Measurements from ENCODE around the gene ESRRB.
A peak's percentile ranks its signal among the peaks of the same experiment; 100 is the strongest.

The ESRRB gene

DNA sequence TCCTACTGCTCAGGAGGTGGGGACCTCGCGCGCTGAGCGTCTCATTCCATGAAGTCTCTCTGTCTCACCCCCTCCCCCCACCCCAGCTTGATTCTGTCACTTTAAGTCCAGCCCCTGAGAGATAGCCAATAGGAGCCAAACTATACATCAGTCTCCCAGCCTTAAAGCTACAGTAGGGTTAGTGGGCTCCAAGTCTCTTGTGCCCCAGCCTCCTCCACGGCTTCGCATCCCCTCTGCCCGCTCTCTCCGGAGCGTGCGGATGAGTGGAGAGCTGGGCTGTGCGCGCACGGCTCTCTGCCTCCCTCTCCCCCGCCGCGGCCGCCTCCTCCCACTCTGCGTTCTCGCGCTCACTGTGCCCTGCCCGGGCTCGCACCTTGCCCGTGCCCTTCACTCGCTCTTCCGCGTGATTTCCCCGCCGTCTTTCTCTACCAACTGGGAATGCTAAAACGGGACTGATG, at the start of gene ESRRB:
Gene ESRRB, plus strand, starts transcription at position 191 of the 458 bp plus-strand sequence. Its CDS starts 265 bp downstream, at position 456.
- H3K9ac ChIP-seq (ENCODE audit: low read depth in 1 of 2, low read length in 2 of 2) = no peak within 1 kb of the TSS
- peaks cover 32 to 41% of the 10 kb centered on the region in 2 donors for H3K27me3 ChIP-seq (ENCODE audit: control insufficient read depth in 2 of 2, insufficient read depth in 2 of 2, low read length in 2 of 2)
- no peak within 1 kb of the TSS for H3K27ac ChIP-seq (ENCODE audit: low read depth in 2 of 2, low read length in 2 of 2)
- H3K9me3 ChIP-seq (ENCODE audit: control insufficient read depth in 2 of 2, low read length in 2 of 2) = no peaks in the 10 kb centered on the region
- no peaks in the 10 kb centered on the region for H3K4me1 ChIP-seq (ENCODE audit: control insufficient read depth in 2 of 2, insufficient read depth in 2 of 2, low read length in 2 of 2)
- no peaks in the 10 kb centered on the region for H3K36me3 ChIP-seq (ENCODE audit: control insufficient read depth in 2 of 2, insufficient read depth in 2 of 2, low read length in 2 of 2)
- peak within 1 kb of the TSS in 1 of 2 donors; percentile 13 for H3K4me3 ChIP-seq (ENCODE audit: low read length in 2 of 2)

DNA sequence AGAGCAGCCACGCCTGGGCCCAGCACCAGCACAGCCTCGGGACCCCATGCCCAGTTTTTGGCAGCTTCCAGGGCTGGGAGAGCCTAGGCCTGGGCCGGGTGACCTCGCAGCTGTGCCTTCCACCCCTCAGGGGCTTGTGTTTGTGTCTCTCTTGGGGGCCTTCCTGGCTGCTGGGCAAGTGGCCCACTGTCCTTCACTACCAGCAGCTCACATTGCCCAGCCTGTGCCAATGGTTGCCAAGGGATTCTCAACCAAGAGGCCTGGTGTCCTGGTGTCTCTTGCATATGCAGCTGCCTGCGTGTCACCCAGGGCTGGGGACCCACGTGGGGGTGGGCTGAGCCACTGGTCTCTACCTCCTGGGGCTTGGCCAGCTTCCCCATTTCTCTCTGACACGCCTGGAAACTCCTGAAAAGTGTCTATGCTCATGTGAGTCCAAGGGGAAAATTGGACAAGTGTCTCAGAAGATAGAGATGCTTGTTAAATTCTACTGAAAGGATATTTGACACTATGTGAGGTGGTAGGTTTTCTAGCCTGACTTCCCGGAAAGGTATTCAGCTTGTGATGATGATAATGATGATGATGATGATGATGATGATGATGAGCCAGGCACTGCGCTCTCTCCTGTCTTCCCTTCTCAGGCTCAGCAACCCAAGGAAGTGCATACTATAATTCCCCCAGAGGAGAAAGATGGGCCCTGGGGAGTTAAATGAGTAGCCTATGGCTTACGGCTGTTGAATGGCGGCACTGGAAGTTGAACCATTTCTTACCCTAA, 48.8 kb upstream of the ESRRB start:
- H3K9ac ChIP-seq (ENCODE audit: low read depth in 1 of 2, low read length in 2 of 2) = no peak overlapping the region
- peaks cover 13 to 19% of the 10 kb centered on the region in 2 donors for H3K27me3 ChIP-seq (ENCODE audit: control insufficient read depth in 2 of 2, insufficient read depth in 2 of 2, low read length in 2 of 2)
- no peaks in the 10 kb centered on the region for H3K36me3 ChIP-seq (ENCODE audit: control insufficient read depth in 2 of 2, insufficient read depth in 2 of 2, low read length in 2 of 2)
- peaks cover 0 to 2% of the 10 kb centered on the region in 2 donors for H3K4me1 ChIP-seq (ENCODE audit: control insufficient read depth in 2 of 2, insufficient read depth in 2 of 2, low read length in 2 of 2)
- H3K27ac ChIP-seq (ENCODE audit: low read depth in 2 of 2, low read length in 2 of 2) = no peak overlapping the region
- no peaks in the 10 kb centered on the region for H3K9me3 ChIP-seq (ENCODE audit: control insufficient read depth in 2 of 2, low read length in 2 of 2)
- no peak overlapping the region for H3K4me3 ChIP-seq (ENCODE audit: low read length in 2 of 2)

DNA sequence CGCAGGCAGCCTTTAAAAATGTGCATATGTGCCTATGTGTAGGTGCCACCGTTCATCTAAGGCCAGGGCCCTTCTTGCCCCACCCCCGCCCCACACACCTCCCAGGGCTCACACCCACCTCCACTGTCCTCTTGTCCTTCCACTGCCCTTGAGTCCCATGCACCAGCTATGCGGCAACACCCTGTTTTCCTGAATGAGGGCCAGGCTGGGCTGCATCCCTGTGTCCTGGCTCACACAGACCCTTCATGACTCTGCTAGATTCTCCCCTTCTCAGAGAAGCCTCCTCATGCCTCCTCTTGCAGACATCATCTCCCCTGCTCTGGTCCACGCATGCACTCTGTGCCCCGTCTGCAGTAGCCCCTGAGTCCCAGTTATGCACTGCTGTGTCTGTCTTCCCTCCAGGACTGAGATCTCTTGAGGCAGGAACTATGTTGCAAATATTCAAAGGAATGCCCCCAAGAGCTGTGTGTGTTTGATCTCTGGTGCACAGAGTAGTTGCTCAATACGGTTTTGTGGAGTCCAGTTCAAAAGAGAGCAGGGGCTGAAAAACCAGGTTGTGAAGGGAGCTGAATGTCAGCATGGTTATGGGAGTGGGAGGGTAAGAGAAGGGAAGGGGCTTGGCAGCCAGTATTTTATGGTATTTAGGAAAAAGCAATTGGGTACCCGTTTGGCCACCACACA, 47.3 kb upstream of the ESRRB start:
- Histone ChIP-seq H3K4me1 (ENCODE audit: control insufficient read depth in 2 of 2, insufficient read depth in 2 of 2, low read length in 2 of 2) (peaks cover 0 to 2% of the 10 kb centered on the region in 2 donors), H3K27ac (ENCODE audit: low read depth in 2 of 2, low read length in 2 of 2) (no peak overlapping the region), H3K36me3 (ENCODE audit: control insufficient read depth in 2 of 2, insufficient read depth in 2 of 2, low read length in 2 of 2) (no peaks in the 10 kb centered on the region), H3K27me3 (ENCODE audit: control insufficient read depth in 2 of 2, insufficient read depth in 2 of 2, low read length in 2 of 2) (peaks cover 13 to 16% of the 10 kb centered on the region in 2 donors), H3K9me3 (ENCODE audit: control insufficient read depth in 2 of 2, low read length in 2 of 2) (no peaks in the 10 kb centered on the region), H3K9ac (ENCODE audit: low read depth in 1 of 2, low read length in 2 of 2) (no peak overlapping the region), H3K4me3 (ENCODE audit: low read length in 2 of 2) (no peak overlapping the region)

DNA sequence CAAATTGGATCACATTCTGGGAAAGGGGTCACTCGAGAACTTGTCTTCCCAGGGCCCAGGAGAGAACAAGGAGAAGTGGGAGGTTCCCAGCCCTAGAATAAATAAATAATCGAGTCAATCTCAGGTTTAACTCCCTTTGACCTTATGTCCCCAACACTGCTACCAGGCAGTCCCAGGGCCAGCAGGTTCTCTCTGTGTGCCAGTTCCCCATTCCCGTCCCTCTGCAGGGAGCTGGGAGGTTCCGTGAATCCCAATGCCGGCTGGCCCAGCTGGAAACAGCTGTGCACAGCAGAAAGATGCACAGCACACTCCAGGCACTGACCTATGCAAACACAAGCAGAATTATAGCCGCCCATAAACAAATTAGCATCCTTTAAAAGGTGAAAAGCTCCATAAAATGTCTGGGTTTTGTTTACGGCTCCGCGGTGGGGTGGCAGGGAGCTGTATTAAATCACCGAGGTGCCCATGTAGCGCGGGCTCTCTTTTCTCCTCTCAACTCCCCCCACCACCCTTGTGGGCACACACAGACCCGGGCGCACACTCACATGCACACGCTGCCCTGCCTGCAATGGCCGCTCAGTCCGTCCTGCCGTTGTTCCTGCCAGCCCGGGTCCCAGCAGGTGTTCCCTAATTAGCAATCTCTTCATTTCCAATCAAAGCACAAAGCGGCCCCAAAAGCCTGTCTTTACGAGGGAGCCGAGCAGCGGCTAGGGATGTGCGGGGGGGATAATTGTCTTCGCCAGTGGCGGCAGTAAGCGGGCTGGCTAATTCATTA, 46.6 kb upstream of the ESRRB start:
- H3K4me1 ChIP-seq (ENCODE audit: control insufficient read depth in 2 of 2, insufficient read depth in 2 of 2, low read length in 2 of 2) = peaks cover 0 to 2% of the 10 kb centered on the region in 2 donors
- no peaks in the 10 kb centered on the region for H3K36me3 ChIP-seq (ENCODE audit: control insufficient read depth in 2 of 2, insufficient read depth in 2 of 2, low read length in 2 of 2)
- H3K4me3 ChIP-seq (ENCODE audit: low read length in 2 of 2) = no peak overlapping the region
- H3K27me3 ChIP-seq (ENCODE audit: control insufficient read depth in 2 of 2, insufficient read depth in 2 of 2, low read length in 2 of 2) = peaks cover 13 to 16% of the 10 kb centered on the region in 2 donors
- H3K27ac ChIP-seq (ENCODE audit: low read depth in 2 of 2, low read length in 2 of 2) = no peak overlapping the region
- H3K9ac ChIP-seq (ENCODE audit: low read depth in 1 of 2, low read length in 2 of 2) = no peak overlapping the region
- H3K9me3 ChIP-seq (ENCODE audit: control insufficient read depth in 2 of 2, low read length in 2 of 2) = no peaks in the 10 kb centered on the region

DNA sequence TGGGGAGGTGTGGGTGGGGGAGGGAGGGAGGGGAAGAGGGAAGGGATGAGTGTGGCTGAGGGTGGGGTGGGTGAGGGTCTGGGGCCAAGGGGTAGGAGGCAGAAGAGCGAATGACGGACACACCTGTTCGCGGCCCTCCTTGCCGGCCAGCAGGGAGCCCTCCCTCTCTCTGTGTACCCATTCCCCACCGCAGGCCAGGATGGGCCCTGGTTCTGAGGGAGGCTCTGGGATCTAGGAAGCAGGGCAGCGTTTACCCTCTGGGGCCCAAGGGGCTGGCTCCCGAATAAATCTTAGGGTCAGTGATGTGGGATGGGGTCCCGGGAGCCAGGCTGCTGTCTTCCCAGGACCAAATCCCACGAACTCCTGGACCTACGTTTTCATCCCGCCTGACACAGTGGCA, 46.0 kb upstream of the ESRRB start:
- Histone ChIP-seq H3K4me3 (ENCODE audit: low read length in 2 of 2) (no peak overlapping the region), H3K27me3 (ENCODE audit: control insufficient read depth in 2 of 2, insufficient read depth in 2 of 2, low read length in 2 of 2) (peaks cover 13 to 16% of the 10 kb centered on the region in 2 donors), H3K4me1 (ENCODE audit: control insufficient read depth in 2 of 2, insufficient read depth in 2 of 2, low read length in 2 of 2) (peaks cover 0 to 2% of the 10 kb centered on the region in 2 donors), H3K9ac (ENCODE audit: low read depth in 1 of 2, low read length in 2 of 2) (no peak overlapping the region), H3K9me3 (ENCODE audit: control insufficient read depth in 2 of 2, low read length in 2 of 2) (no peaks in the 10 kb centered on the region), H3K27ac (ENCODE audit: low read depth in 2 of 2, low read length in 2 of 2) (no peak overlapping the region), H3K36me3 (ENCODE audit: control insufficient read depth in 2 of 2, insufficient read depth in 2 of 2, low read length in 2 of 2) (no peaks in the 10 kb centered on the region)

DNA sequence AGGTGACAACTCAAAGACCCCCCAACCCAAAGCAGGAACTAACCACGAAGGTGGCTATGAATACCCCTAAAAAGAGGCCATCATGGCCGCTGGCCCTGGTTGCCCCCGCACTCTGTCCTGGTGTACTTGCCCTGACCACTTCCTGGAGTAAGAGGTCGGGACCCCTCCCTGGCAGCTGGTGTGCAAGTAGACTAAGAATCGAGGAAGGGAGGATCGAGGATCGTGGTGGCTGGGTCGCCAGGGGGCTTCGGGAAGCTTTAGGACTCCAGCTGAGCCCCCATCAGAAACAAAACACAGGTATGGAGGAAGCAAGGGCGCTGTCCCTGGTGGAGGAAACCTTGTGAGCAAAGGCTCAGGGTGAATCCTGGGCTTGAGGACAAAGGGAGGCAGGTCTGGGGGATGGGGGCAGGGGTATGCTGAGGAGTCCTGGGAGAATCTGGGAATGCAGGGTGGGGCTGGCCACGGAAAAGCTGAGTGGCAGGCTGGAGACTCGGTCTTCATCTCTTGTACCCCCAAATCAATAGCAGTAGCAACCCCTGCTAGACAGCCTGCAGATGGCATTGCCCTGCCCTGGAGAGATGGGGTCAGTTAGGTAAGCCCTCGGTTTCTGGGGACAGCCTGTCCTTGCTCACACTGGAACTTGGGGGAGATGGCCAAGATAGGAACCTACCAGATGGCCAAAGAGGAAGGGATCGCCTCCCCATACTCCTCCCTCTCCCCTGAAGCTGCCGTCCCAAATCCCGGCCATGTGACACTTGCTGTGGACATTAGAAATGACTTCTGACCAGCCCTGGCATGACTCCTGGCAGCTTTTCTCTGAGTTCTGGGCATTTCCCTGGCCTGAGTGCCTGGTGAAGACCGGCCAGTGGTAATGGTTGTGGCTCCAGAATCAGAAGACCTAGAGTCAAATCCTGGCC, 45.3 kb upstream of the ESRRB start:
- peaks cover 0 to 2% of the 10 kb centered on the region in 2 donors for H3K4me1 ChIP-seq (ENCODE audit: control insufficient read depth in 2 of 2, insufficient read depth in 2 of 2, low read length in 2 of 2)
- H3K4me3 ChIP-seq (ENCODE audit: low read length in 2 of 2) = no peak overlapping the region
- peaks cover 13 to 16% of the 10 kb centered on the region in 2 donors for H3K27me3 ChIP-seq (ENCODE audit: control insufficient read depth in 2 of 2, insufficient read depth in 2 of 2, low read length in 2 of 2)

DNA sequence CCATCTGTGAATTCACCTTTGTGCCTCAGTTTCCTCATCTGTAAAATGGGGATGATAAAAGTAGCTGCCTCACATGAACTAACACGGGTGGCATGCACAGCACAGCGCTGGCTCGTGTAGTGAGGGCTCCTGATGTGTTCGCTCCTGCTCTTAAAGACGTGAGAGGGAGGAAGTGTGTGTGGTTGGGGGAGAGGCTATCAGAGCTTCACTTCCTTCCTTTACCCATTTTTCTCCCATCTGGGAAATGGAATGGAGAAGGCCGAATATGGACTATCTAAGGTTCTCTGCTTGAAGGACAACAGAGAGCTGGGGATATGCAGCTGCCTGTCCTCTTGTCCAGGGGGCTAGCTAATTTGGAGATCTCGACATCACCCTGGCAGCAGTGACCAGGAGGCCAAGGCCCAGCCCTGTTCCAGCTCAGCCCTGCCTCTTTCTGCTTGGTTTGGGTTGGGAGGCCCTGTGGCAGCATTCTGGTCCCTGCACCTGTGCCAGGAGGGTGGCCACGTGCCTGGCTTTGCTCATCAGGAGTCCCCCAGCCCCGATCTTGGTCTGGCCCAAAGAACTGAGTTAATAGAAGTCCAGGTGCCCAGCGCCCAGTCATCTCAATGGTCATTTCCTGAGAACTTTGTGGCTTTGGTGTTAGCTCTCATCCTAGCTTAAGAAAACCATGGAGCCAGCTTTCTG, 44.5 kb upstream of the ESRRB start:
- H3K9ac ChIP-seq (ENCODE audit: low read depth in 1 of 2, low read length in 2 of 2) = no peak overlapping the region
- H3K4me1 ChIP-seq (ENCODE audit: control insufficient read depth in 2 of 2, insufficient read depth in 2 of 2, low read length in 2 of 2) = peaks cover 0 to 2% of the 10 kb centered on the region in 2 donors
- no peaks in the 10 kb centered on the region for H3K9me3 ChIP-seq (ENCODE audit: control insufficient read depth in 2 of 2, low read length in 2 of 2)
- H3K27me3 ChIP-seq (ENCODE audit: control insufficient read depth in 2 of 2, insufficient read depth in 2 of 2, low read length in 2 of 2) = peaks cover 13 to 16% of the 10 kb centered on the region in 2 donors
- no peaks in the 10 kb centered on the region for H3K36me3 ChIP-seq (ENCODE audit: control insufficient read depth in 2 of 2, insufficient read depth in 2 of 2, low read length in 2 of 2)
- H3K4me3 ChIP-seq (ENCODE audit: low read length in 2 of 2) = no peak overlapping the region
- H3K27ac ChIP-seq (ENCODE audit: low read depth in 2 of 2, low read length in 2 of 2) = no peak overlapping the region

More for the DNA sequence above, 45.3 kb upstream of the ESRRB start:
- Histone ChIP-seq H3K36me3 (ENCODE audit: control insufficient read depth in 2 of 2, insufficient read depth in 2 of 2, low read length in 2 of 2) (no peaks in the 10 kb centered on the region), H3K9me3 (ENCODE audit: control insufficient read depth in 2 of 2, low read length in 2 of 2) (no peaks in the 10 kb centered on the region), H3K9ac (ENCODE audit: low read depth in 1 of 2, low read length in 2 of 2) (no peak overlapping the region), H3K27ac (ENCODE audit: low read depth in 2 of 2, low read length in 2 of 2) (no peak overlapping the region)

DNA sequence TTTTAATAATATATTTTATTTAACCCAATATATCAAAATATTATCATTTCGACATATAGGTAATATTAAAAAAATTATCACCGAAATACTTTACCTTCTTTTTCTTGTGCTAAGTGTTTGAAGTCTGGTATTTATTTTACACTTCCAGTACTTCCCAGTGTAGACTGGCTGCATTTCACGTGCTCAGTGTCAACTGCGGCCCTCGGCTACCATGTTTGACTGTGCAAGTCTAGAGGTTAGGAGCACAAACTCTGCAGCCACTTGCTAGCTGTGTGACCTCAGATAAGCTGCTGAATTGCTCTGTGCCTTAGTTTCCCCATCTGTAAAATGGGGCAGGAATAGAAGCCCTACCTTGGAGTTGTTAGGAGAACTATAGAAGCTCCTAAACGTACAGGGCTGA, 42.3 kb upstream of the ESRRB start:
- Histone ChIP-seq H3K9me3 (ENCODE audit: control insufficient read depth in 2 of 2, low read length in 2 of 2) (no peaks in the 10 kb centered on the region), H3K4me3 (ENCODE audit: low read length in 2 of 2) (no peak overlapping the region), H3K9ac (ENCODE audit: low read depth in 1 of 2, low read length in 2 of 2) (no peak overlapping the region), H3K27me3 (ENCODE audit: control insufficient read depth in 2 of 2, insufficient read depth in 2 of 2, low read length in 2 of 2) (peaks cover 11 to 13% of the 10 kb centered on the region in 2 donors), H3K4me1 (ENCODE audit: control insufficient read depth in 2 of 2, insufficient read depth in 2 of 2, low read length in 2 of 2) (peaks cover 0 to 2% of the 10 kb centered on the region in 2 donors), H3K27ac (ENCODE audit: low read depth in 2 of 2, low read length in 2 of 2) (no peak overlapping the region), H3K36me3 (ENCODE audit: control insufficient read depth in 2 of 2, insufficient read depth in 2 of 2, low read length in 2 of 2) (no peaks in the 10 kb centered on the region)

DNA sequence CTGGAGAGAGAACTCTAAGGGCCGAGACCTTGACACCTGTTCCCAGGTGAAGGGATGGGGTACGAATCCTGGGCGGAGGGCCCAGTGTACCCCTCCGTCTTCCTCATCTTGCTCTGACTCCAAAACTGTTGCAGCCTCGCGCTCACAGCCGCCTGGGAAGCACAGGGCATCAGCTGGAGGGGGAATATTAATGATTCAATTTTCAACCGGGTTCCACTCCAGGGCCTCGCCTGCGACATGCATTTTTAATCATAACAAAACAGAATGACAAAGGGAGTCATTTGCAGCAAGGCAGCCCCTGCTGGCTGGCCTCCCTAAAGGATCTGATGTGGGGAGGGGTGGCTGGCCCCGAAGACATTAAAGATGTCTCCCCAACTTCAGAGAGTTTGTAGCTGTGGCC, 41.6 kb upstream of the ESRRB start:
- Histone ChIP-seq H3K9me3 (ENCODE audit: control insufficient read depth in 2 of 2, low read length in 2 of 2) (no peaks in the 10 kb centered on the region), H3K4me1 (ENCODE audit: control insufficient read depth in 2 of 2, insufficient read depth in 2 of 2, low read length in 2 of 2) (peaks cover 0 to 2% of the 10 kb centered on the region in 2 donors), H3K9ac (ENCODE audit: low read depth in 1 of 2, low read length in 2 of 2) (no peak overlapping the region), H3K27ac (ENCODE audit: low read depth in 2 of 2, low read length in 2 of 2) (no peak overlapping the region), H3K27me3 (ENCODE audit: control insufficient read depth in 2 of 2, insufficient read depth in 2 of 2, low read length in 2 of 2) (peaks cover 8 to 11% of the 10 kb centered on the region in 2 donors), H3K4me3 (ENCODE audit: low read length in 2 of 2) (no peak overlapping the region), H3K36me3 (ENCODE audit: control insufficient read depth in 2 of 2, insufficient read depth in 2 of 2, low read length in 2 of 2) (no peaks in the 10 kb centered on the region)
